Natural killer cell (primary cell): Measurements from ENCODE around the gene BOD1. TPM values are rescaled to one million over a fixed set of nuclear protein-coding genes. Genes with fewer than 3 reads are reported as not detected.

Experiments used
- ATAC-seq, 3 donors: fragments of 150-1000 bp in 2 of 3; fragments of 200-7000 bp in 1 of 3; cut with Tn5 transposase; 1 replicate in 1 of 3; 2 replicates in 2 of 3; pipeline ENCODE4 v1.10.0; 2021; ENCODE audit warnings: mild to moderate bottlenecking in 2 of 3, moderate library complexity in 2 of 3
- DNase-seq, 2 donors: peaks; one replicate each; pipeline versions ENCODE4 v3.0.0 to v3.0.0-alpha.2; 2013 to 2021; ENCODE audit warnings: mixed read lengths in 1 of 2
- H3K27ac ChIP-seq: one replicate; pipeline ENCODE4 v1.5.1; 2013; ENCODE audit warnings: mild to moderate bottlenecking, low read length
- H3K27me3 ChIP-seq: one replicate; pipeline ENCODE4 v1.6.1; 2013; ENCODE audit warnings: low read length; ENCODE audit not compliant: control insufficient read depth, insufficient read depth
- H3K36me3 ChIP-seq: one replicate; pipeline ENCODE4 v1.6.1; 2013; ENCODE audit warnings: low read length; ENCODE audit not compliant: control insufficient read depth, insufficient read depth
- H3K4me1 ChIP-seq: one replicate; pipeline ENCODE4 v1.6.1; 2013; ENCODE audit warnings: low read length; ENCODE audit not compliant: control insufficient read depth, insufficient read depth
- H3K4me3 ChIP-seq: one replicate; pipeline ENCODE4 v1.5.1; 2013; ENCODE audit warnings: low read length
- H3K9me3 ChIP-seq: one replicate; pipeline ENCODE4 v1.6.1; 2013; ENCODE audit warnings: low read length; ENCODE audit not compliant: control insufficient read depth, insufficient read depth
- H3K27ac Mint-ChIP-seq, 2 donors: one replicate each; pipeline ENCODE4 v1.8.0; 2022; ENCODE audit warnings: mild to moderate bottlenecking in 2 of 2, mixed read lengths in 2 of 2, moderate library complexity in 1 of 2
- H3K27me3 Mint-ChIP-seq, 2 donors: one replicate each; pipeline ENCODE4 v1.8.0; 2022; ENCODE audit warnings: low read depth in 2 of 2, mixed read lengths in 2 of 2
- H3K36me3 Mint-ChIP-seq: one replicate; pipeline ENCODE4 v1.8.0; 2022; ENCODE audit warnings: mixed read lengths
- H3K4me1 Mint-ChIP-seq, 2 donors: one replicate each; pipeline ENCODE4 v1.8.0; 2022; ENCODE audit warnings: mixed read lengths in 2 of 2
- H3K4me3 Mint-ChIP-seq: one replicate; pipeline ENCODE4 v1.8.0; 2022; ENCODE audit warnings: mild to moderate bottlenecking, moderate library complexity, mixed read lengths
- H3K9me3 Mint-ChIP-seq, 2 donors: one replicate each; pipeline ENCODE4 v1.8.0; 2022; ENCODE audit warnings: mixed read lengths in 2 of 2
- CTCF ChIP-seq: fragments of 200-600 bp; IDR thresholded peaks from one replicate; pipeline ENCODE4 v1.8.0; 2022; ENCODE audit warnings: antibody characterized with exemption
- WGBS: methylation state at CpG from one replicate; pipeline ENCODE4 v1.1.7; 2013; ENCODE audit warnings: missing lambda C conversion rate; ENCODE audit not compliant: insufficient coverage; 5-methylcytosine and 5-hydroxymethylcytosine counted together
- intact Hi-C: fragments of 100-400 bp; cut with micrococcal nuclease; formaldehyde crosslinking; loops from one replicate; pipeline ENCODE4 v1.14.2; 2022
- total RNA-seq, 4 donors: library from RNA; stranded (reverse); fragments of 120-200 nt in 1 of 4; gene quantifications; one replicate each; pipeline versions ENCODE4 v1.2.3 to v1.2.4, GENCODE V29; 2013 to 2022

BOD1 gene
- total RNA-seq, 3 donors from 2014 or later (not counting 1 experiment from before 2014, with no cell fraction given): 11.0 to 19.9 (median 16.6) TPM

DNA sequence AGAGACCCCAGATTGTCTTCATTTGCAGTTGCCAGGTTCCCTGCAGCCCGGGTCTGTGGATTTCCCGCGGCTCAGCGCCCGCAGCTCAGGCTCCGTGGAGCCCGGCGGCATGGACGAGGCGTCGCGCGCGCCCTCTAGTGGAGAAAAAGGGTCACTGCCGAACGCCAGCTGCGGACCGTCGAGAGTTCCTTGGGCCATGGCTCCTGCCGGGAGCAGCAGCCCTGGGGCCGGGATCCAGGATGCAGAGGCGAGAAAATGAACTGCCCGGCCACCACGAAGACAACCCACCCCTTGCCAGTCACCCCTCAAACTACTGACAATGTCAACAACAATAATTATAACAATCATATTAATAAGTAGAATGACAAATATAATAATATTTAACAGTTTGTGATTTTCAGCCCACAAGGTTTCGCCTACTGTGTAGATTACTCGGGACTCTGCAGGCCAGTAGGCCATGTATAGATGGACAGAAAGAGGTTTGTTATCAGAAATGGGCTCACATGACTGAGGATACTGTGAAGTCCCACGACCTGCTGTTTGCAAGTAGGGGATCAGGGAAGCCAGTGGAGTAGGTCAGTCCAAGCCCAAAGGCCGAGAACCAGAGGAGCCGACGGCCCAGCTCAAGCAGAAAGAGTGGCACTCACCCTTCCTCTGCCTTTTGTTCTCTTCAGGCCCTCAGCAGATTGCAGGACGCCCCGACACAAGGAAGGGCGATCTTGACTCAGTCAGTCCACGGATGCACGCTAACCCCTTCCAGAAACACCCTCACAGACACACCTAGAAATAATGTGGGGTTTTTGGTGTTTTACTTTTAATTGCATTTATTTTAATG, 43.1 kb downstream of the BOD1 start:
- no peaks in the 10 kb centered on the region for H3K36me3 Mint-ChIP-seq
- H3K4me3 ChIP-seq: no peak overlapping the region
- 24% methylated on average over 33 of the region's 35 CpGs for WGBS
- H3K9me3 Mint-ChIP-seq: peaks cover 0 to 1% of the 10 kb centered on the region in 2 donors
- no peak overlapping the region for H3K27ac ChIP-seq
- no peak overlapping the region for H3K27ac Mint-ChIP-seq
- H3K27me3 ChIP-seq: peaks cover 5% of the 10 kb centered on the region
- H3K4me1 Mint-ChIP-seq: peaks cover 6 to 12% of the 10 kb centered on the region in 2 donors
- TF ChIP-seq CTCF: peak; percentile 96
- no peaks in the 10 kb centered on the region for H3K36me3 ChIP-seq
- peaks cover 17 to 33% of the 10 kb centered on the region in 2 donors for H3K27me3 Mint-ChIP-seq
- peaks cover 4% of the 10 kb centered on the region for H3K9me3 ChIP-seq
- peaks cover 5% of the 10 kb centered on the region for H3K4me1 ChIP-seq
- ATAC-seq (peak; percentile 77 to 98 (median 80)), DNase-seq (peak; percentile 63 to 73)
- intact Hi-C loops: loop anchor here (2.0 kb wide), 1 partner anchor 595 kb away; no protein-coding TSS in a partner anchor
- no peak overlapping the region for H3K4me3 Mint-ChIP-seq

DNA sequence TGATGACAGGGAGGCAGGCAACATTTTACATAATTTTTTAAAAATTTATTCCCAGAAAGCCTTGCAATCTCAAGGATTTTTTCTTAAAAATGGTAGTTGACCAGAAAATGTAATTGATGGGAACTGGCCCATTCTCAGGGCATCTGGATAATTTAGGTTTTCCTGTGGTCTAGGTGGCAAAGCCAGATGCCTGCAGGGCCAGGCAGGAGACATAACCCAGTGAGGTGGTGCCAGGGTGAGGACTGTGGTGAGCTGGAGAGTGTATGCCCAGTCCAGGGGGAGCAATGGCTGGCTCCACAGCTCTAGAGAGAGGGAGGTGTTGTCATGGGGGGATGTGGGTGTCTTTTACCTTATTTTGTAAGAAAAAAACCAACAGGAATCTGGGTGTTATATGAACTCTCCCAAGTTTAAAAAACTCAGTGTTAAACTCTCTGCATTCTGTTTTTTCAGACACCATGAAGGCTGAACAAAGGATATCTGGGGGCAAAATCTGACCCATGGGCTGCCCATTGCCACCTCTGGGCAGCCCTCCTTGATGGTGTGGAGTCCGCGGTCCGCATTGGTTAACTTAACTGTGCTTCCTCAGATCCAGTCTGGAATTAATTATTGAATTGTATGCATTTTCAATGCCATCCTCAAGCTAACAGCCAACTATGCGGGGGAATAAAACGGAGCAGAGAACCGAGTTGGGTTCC, 43.9 kb downstream of the BOD1 start:
- intact Hi-C loops: loop anchor here (2.0 kb wide), 1 partner anchor 594 kb away; no protein-coding TSS in a partner anchor
- Mint-ChIP-seq H3K9me3 (peaks cover 0 to 2% of the 10 kb centered on the region in 2 donors), H3K27ac (no peak overlapping the region), H3K36me3 (no peaks in the 10 kb centered on the region), H3K4me3 (no peak overlapping the region), H3K27me3 (peaks cover 17 to 38% of the 10 kb centered on the region in 2 donors), H3K4me1 (peaks cover 6 to 12% of the 10 kb centered on the region in 2 donors)
- peak in 1 of 3 donors; percentile 14 for ATAC-seq
- peaks cover 4% of the 10 kb centered on the region for H3K9me3 ChIP-seq
- H3K4me3 ChIP-seq: no peak overlapping the region
- DNase-seq: no peak
- peaks cover 5% of the 10 kb centered on the region for H3K4me1 ChIP-seq
- 36% methylated on average over 6 of the region's 6 CpGs for WGBS
- H3K27me3 ChIP-seq: peaks cover 5% of the 10 kb centered on the region
- no peak for TF ChIP-seq CTCF
- no peaks in the 10 kb centered on the region for H3K36me3 ChIP-seq
- no peak overlapping the region for H3K27ac ChIP-seq

DNA sequence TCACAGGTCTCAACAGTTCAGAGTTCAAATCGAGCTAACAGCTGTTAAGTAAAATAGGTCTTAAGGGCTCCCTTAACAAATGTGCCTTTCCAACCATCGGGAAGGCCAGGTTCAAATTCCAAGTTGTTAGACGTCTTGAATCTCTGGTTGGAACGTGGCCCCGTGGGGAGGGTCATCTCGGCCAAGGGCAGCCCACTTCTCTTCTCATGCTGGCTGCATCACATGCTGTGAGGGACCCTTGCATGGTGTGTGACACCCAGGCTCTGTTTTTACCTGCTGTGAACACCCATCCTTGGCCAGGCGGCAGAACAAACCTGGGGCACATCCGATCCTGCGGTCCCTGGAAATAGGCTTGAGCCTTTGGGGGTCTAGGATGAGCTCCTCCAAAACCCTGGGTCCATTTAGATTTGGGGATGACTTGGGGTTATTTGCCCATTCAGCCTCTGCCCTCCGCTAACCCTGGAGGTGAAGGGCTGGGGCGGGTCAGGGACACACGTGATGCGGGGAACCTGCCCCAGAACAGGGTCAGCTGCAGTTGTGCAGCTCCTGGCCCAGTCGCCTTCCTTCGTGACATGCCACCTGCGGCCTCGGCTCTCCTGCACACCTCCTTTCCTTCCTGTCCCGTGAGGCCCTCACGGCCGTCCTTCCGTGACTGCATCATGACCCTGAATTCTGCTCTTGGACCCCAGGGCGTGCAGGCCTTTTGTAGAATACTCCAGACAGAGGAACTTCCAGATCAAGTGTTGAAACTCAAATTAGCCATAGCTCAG, 45.9 kb downstream of the BOD1 start:
- Mint-ChIP-seq H3K36me3 (no peaks in the 10 kb centered on the region), H3K4me1 (peaks cover 6 to 12% of the 10 kb centered on the region in 2 donors), H3K4me3 (no peak overlapping the region), H3K9me3 (peaks cover 0 to 2% of the 10 kb centered on the region in 2 donors), H3K27ac (no peak overlapping the region), H3K27me3 (peaks cover 17 to 44% of the 10 kb centered on the region in 2 donors)
- H3K4me1 ChIP-seq: peaks cover 5% of the 10 kb centered on the region
- no peak overlapping the region for H3K4me3 ChIP-seq
- 83% methylated on average over 22 of the region's 22 CpGs for WGBS
- ATAC-seq: no peak
- intact Hi-C loops: no loop called here
- peaks cover 5% of the 10 kb centered on the region for H3K27me3 ChIP-seq
- H3K27ac ChIP-seq: no peak overlapping the region
- no peak for DNase-seq
- TF ChIP-seq CTCF: no peak
- peaks cover 4% of the 10 kb centered on the region for H3K9me3 ChIP-seq
- H3K36me3 ChIP-seq: no peaks in the 10 kb centered on the region
